PC-3 (cell line): ENCODE measurements around the gene ARHGAP40.

Source experiments
- EZH2 ChIP-seq: fragments of 300-600 bp; sonication (generic); IDR thresholded peaks from one replicate; pipeline ENCODE4 v1.6.1; 2017; ENCODE audit warnings: antibody characterized with exemption, mild to moderate bottlenecking, low read length; ENCODE audit not compliant: unreplicated experiment
- EZH2phosphoT487 ChIP-seq: fragments of 300-600 bp; sonication (generic); IDR thresholded peaks from 2 replicates; pipeline ENCODE4 v1.6.1; 2018; ENCODE audit warnings: mild to moderate bottlenecking, antibody characterized with exemption, low read length, borderline replicate concordance
- TF ChIP-seq, protein P1 (sequence below): fragments of 300-600 bp; sonication (generic); conservative IDR thresholded peaks from 2 replicates; pipeline ENCODE4 v1.5.1; 2017; ENCODE audit warnings: antibody characterized with exemption, low read depth, mild to moderate bottlenecking, low read length

DNA sequence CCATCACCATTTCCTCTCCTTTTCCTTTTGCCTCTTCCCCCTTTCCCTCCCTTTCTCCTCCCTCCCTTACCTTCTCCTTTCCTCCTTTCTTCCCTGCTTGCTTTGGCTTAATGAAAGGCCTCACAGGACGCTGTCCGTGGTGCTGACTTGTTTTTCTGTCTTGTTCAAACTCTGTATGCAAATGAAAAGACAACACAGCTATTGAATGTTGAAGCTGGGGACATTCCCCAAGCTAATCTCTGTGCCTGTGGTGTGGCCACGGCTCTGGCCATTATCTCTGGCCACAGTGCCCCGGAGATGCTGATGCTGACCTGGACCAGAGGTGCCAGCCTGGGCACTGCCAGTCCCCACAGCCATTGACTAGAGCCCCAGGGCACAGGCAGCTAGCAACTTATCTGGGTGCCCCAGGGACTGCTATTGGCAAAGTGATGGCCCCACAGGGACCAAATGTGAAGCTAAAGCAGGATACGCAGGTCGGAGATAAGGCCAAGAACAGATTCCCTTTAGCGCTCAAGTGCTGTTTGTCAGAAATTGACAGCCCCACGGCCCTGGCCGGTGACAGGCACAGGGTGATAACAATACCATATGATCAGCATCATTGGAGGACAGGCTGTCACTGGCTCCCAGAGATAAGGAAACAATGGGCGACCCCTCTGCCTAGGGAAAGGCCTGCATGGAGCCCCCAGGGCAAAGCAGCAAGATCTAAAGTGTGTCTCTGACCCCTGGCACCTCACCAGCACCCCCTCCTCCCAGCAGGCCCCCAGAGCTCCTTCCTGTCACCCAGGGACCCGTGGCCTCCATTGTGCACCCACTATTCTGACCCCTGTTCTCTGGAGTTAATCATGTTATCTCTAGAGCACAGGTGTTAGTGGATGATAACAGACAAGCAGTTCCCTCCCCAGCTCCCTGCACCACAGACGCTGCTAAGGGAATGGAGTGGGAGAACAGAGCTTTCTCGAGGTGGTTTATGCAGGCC, 91.1 kb downstream of the ARHGAP40 start:
- TF ChIP-seq, protein P1, sequence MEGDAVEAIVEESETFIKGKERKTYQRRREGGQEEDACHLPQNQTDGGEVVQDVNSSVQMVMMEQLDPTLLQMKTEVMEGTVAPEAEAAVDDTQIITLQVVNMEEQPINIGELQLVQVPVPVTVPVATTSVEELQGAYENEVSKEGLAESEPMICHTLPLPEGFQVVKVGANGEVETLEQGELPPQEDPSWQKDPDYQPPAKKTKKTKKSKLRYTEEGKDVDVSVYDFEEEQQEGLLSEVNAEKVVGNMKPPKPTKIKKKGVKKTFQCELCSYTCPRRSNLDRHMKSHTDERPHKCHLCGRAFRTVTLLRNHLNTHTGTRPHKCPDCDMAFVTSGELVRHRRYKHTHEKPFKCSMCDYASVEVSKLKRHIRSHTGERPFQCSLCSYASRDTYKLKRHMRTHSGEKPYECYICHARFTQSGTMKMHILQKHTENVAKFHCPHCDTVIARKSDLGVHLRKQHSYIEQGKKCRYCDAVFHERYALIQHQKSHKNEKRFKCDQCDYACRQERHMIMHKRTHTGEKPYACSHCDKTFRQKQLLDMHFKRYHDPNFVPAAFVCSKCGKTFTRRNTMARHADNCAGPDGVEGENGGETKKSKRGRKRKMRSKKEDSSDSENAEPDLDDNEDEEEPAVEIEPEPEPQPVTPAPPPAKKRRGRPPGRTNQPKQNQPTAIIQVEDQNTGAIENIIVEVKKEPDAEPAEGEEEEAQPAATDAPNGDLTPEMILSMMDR = no peak
- no peak for TF ChIP-seq EZH2
- no peak for TF ChIP-seq EZH2phosphoT487
